Neural progenitor cell (in vitro differentiated cells): ENCODE results near the gene SUPT3H. TPM values are rescaled to one million over a fixed set of nuclear protein-coding genes. Genes with fewer than 3 reads are reported as not detected.

ENCODE experiments used
- DNase-seq: peaks from one replicate; pipeline ENCODE4 v3.0.0-alpha.2; 2016; ENCODE audit warnings: low spot score
- H2AFZ ChIP-seq: fragments of 200-600 bp; sonication (generic); replicated peaks from 2 replicates; pipeline ENCODE4 v1.6.1; 2016; ENCODE audit warnings: antibody characterized with exemption
- H3F3A ChIP-seq: fragments of 200-600 bp; sonication (generic); 2 replicates; pipeline ENCODE4 v1.6.1; 2016; ENCODE audit warnings: antibody characterized with exemption, low read depth
- H3K27ac ChIP-seq: fragments of 200-600 bp; sonication (generic); 2 replicates; pipeline ENCODE4 v1.5.1; 2016; ENCODE audit warnings: mild to moderate bottlenecking
- H3K27me3 ChIP-seq: fragments of 200-600 bp; sonication (generic); 2 replicates; pipeline ENCODE4 v1.6.1; 2016; ENCODE audit warnings: mild to moderate bottlenecking, moderate library complexity
- H3K36me3 ChIP-seq: fragments of 200-600 bp; sonication (generic); 2 replicates; pipeline ENCODE4 v1.5.1; 2016
- H3K4me1 ChIP-seq: fragments of 200-600 bp; sonication (generic); 2 replicates; pipeline ENCODE4 v1.6.1; 2016; ENCODE audit warnings: mixed run types
- H3K4me2 ChIP-seq: fragments of 200-600 bp; sonication (generic); 2 replicates; pipeline ENCODE4 v1.6.1; 2016
- H3K4me3 ChIP-seq: fragments of 200-600 bp; sonication (generic); 2 replicates; pipeline ENCODE4 v1.5.1; 2016
- H3K79me2 ChIP-seq: fragments of 200-600 bp; sonication (generic); 2 replicates; pipeline ENCODE4 v1.6.1; 2016; ENCODE audit warnings: low read depth
- H3K9ac ChIP-seq: fragments of 200-600 bp; sonication (generic); 2 replicates; pipeline ENCODE4 v1.6.1; 2016
- H3K9me3 ChIP-seq: fragments of 200-600 bp; sonication (generic); 2 replicates; pipeline ENCODE4 v1.5.1; 2016; ENCODE audit warnings: low read depth
- H4K20me1 ChIP-seq: fragments of 200-600 bp; sonication (generic); 2 replicates; pipeline ENCODE4 v1.6.1; 2016; ENCODE audit warnings: low read depth
- H3K27ac Mint-ChIP-seq: 3 replicates; pipeline ENCODE4 v1.8.0; 2021; ENCODE audit warnings: mixed read lengths
- H3K27me3 Mint-ChIP-seq: 2 replicates; pipeline ENCODE4 v1.8.0; 2022; ENCODE audit warnings: low read depth, mild to moderate bottlenecking, inconsistent platforms, moderate library complexity, mixed read lengths; ENCODE audit not compliant: insufficient read depth
- H3K36me3 Mint-ChIP-seq: 3 replicates; pipeline ENCODE4 v1.8.0; 2021; ENCODE audit warnings: mixed read lengths
- H3K4me1 Mint-ChIP-seq: 3 replicates; pipeline ENCODE4 v1.8.0; 2021; ENCODE audit warnings: mixed read lengths
- H3K4me3 Mint-ChIP-seq: 3 replicates; pipeline ENCODE4 v1.8.0; 2021; ENCODE audit warnings: mild to moderate bottlenecking, moderate library complexity, mixed read lengths
- H3K9me3 Mint-ChIP-seq: 3 replicates; pipeline ENCODE4 v1.8.0; 2020; ENCODE audit warnings: mixed read lengths
- EZH2 ChIP-seq: fragments of 200-600 bp; sonication (generic); IDR thresholded peaks from 2 replicates; pipeline ENCODE4 v1.6.1; 2017; ENCODE audit warnings: antibody characterized with exemption, mild to moderate bottlenecking, moderate library complexity
- EZH2phosphoT487 ChIP-seq: fragments of 200-600 bp; sonication (generic); IDR thresholded peaks from 2 replicates; pipeline ENCODE4 v1.6.1; 2017; ENCODE audit warnings: antibody characterized with exemption
- total RNA-seq: library from RNA; depleted of rRNA; stranded (reverse); fragments of >200 nt; gene quantifications from 2 replicates; pipeline ENCODE4 v1.2.3, GENCODE V29; 2015; ENCODE audit warnings: low replicate concordance
- TF ChIP-seq, protein P1 (sequence below): fragments of 200-600 bp; sonication (generic); IDR thresholded peaks from 2 replicates; pipeline ENCODE4 v1.5.1; 2017; ENCODE audit warnings: antibody characterized with exemption, mild to moderate bottlenecking

The SUPT3H gene
- total RNA-seq, 1 donor from 2014 or later, result 16.3 TPM

DNA sequence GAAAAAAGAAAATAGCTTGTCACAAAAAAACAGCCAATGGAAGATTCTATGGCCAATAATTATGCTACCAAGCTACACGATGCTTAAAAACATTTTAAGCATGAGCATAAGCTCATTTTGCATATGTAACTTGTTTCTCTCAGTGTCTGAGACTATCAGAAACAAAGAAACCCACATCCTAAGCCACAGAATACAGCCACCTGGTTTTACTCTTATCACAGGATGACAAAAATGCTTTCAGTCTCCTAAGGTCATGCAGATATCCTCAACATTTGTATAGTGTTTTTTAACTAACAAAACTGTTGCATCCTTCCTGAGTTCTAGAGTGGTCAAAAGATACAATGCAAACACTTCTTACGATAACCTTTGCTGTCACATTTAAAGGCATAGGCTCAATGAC is 221.7 kb downstream of the SUPT3H start:
- Histone ChIP-seq H3F3A (no peaks in the 10 kb centered on the region), H3K9ac (no peak overlapping the region), H3K27ac (no peak overlapping the region), H3K4me3 (no peak overlapping the region), H3K4me2 (no peak overlapping the region), H3K27me3 (no peaks in the 10 kb centered on the region), H4K20me1 (no peaks in the 10 kb centered on the region), H3K9me3 (no peaks in the 10 kb centered on the region), H2AFZ (no peak overlapping the region), H3K4me1 (no peaks in the 10 kb centered on the region), H3K79me2 (no peaks in the 10 kb centered on the region), H3K36me3 (no peaks in the 10 kb centered on the region)
- H3K27me3 Mint-ChIP-seq, result peaks cover 2% of the 10 kb centered on the region
- no peak overlapping the region for H3K4me3 Mint-ChIP-seq
- no peaks in the 10 kb centered on the region for H3K4me1 Mint-ChIP-seq
- DNase-seq, result no peak
- no peak overlapping the region for H3K27ac Mint-ChIP-seq
- no peaks in the 10 kb centered on the region for H3K9me3 Mint-ChIP-seq
- TF ChIP-seq, protein P1, sequence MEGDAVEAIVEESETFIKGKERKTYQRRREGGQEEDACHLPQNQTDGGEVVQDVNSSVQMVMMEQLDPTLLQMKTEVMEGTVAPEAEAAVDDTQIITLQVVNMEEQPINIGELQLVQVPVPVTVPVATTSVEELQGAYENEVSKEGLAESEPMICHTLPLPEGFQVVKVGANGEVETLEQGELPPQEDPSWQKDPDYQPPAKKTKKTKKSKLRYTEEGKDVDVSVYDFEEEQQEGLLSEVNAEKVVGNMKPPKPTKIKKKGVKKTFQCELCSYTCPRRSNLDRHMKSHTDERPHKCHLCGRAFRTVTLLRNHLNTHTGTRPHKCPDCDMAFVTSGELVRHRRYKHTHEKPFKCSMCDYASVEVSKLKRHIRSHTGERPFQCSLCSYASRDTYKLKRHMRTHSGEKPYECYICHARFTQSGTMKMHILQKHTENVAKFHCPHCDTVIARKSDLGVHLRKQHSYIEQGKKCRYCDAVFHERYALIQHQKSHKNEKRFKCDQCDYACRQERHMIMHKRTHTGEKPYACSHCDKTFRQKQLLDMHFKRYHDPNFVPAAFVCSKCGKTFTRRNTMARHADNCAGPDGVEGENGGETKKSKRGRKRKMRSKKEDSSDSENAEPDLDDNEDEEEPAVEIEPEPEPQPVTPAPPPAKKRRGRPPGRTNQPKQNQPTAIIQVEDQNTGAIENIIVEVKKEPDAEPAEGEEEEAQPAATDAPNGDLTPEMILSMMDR, result no peak
- TF ChIP-seq EZH2, result no peak
- TF ChIP-seq EZH2phosphoT487, result no peak
- no peaks in the 10 kb centered on the region for H3K36me3 Mint-ChIP-seq

DNA sequence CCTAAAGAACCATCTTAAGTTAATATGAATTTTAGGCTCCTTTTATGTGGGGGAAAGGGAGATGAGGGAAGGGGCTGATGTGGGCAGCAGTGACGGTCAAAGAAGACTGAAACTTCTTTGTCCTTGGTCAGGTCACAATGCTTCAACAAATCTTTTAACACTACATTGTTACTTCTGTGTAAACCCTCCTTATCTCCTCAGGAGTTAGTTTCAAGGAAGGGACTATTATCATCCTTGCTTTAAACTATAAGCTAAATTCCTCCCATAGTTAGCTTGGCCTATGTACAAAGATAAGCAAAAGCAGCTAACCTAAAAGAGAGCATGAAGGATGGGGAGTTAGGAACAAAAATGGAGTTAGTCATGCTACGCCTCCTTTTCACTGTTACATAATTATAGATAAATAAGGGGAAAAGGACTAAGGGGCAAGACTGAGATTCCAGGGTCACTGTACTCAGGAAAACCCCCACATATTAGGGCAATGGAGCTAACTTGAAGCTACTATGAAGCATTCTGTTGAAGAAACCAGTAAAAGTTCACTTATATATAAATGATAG is 222.3 kb downstream of the SUPT3H start:
- Histone ChIP-seq H3K4me2 (no peak overlapping the region), H3K27ac (no peak overlapping the region), H3K9me3 (no peaks in the 10 kb centered on the region), H3K36me3 (no peaks in the 10 kb centered on the region), H2AFZ (no peak overlapping the region), H3K4me1 (no peaks in the 10 kb centered on the region), H3K27me3 (no peaks in the 10 kb centered on the region), H3F3A (no peaks in the 10 kb centered on the region), H3K79me2 (no peaks in the 10 kb centered on the region), H3K9ac (no peak overlapping the region), H4K20me1 (no peaks in the 10 kb centered on the region), H3K4me3 (no peak overlapping the region)
- no peak overlapping the region for H3K4me3 Mint-ChIP-seq
- no peak overlapping the region for H3K27ac Mint-ChIP-seq
- H3K27me3 Mint-ChIP-seq, result no peaks in the 10 kb centered on the region
- H3K36me3 Mint-ChIP-seq, result no peaks in the 10 kb centered on the region
- TF ChIP-seq, protein P1, result no peak
- TF ChIP-seq EZH2 (no peak), EZH2phosphoT487 (no peak)
- no peaks in the 10 kb centered on the region for H3K4me1 Mint-ChIP-seq
- H3K9me3 Mint-ChIP-seq, result no peaks in the 10 kb centered on the region
- DNase-seq, result no peak

DNA sequence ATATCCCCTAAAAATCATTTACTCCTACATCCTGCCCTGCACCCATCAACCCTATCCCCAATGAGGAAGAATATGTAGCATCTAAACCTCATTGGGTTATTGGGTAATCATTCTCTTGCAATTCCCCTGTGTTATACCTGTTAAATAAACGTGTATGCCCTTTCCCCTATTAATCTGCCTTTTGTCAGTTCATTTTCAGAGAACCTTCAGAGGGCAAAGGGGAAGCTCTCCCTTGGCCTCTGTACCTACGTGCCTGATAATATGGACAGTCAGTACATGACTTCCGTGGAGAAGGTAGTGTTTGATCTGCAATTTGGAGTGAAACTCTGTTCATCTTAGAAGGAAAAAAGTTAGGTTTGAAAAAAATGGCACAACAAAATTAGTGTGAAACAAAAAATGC is 223.1 kb downstream of the SUPT3H start:
- H3K36me3 Mint-ChIP-seq, result no peaks in the 10 kb centered on the region

More for the DNA sequence above, 223.1 kb downstream of the SUPT3H start:
- H3K9ac ChIP-seq, result no peak overlapping the region
- no peak overlapping the region for H3K4me3 ChIP-seq
- H2AFZ ChIP-seq, result no peak overlapping the region
- H3K9me3 ChIP-seq, result no peaks in the 10 kb centered on the region
- Mint-ChIP-seq H3K9me3 (no peaks in the 10 kb centered on the region), H3K27ac (no peak overlapping the region), H3K27me3 (no peaks in the 10 kb centered on the region), H3K4me1 (no peaks in the 10 kb centered on the region), H3K4me3 (no peak overlapping the region)
- H3K27ac ChIP-seq, result no peak overlapping the region
- no peaks in the 10 kb centered on the region for H3K36me3 ChIP-seq
- H3K79me2 ChIP-seq, result no peaks in the 10 kb centered on the region
- H3K27me3 ChIP-seq, result no peaks in the 10 kb centered on the region
- no peaks in the 10 kb centered on the region for H3K4me1 ChIP-seq
- H4K20me1 ChIP-seq, result no peaks in the 10 kb centered on the region
- H3F3A ChIP-seq, result no peaks in the 10 kb centered on the region
- DNase-seq, result no peak
- no peak for TF ChIP-seq EZH2
- TF ChIP-seq, protein P1, result no peak
- no peak for TF ChIP-seq EZH2phosphoT487
- no peak overlapping the region for H3K4me2 ChIP-seq
